Measurements from ENCODE around the gene GPER1. TPM values are rescaled to one million over a fixed set of nuclear protein-coding genes. Genes with fewer than 3 reads are reported as not detected.
"Not testable (repeated sequence)": the region's sequence is repeated elsewhere in the genome, so short reads cannot be mapped to it uniquely, and the experiment has no call there.

The GPER1 gene
- total and polyA plus RNA-seq, 4 donors, result 2.9 to 23.1 (median 7.4) TPM

GRCh38 chr7:1116383-1117008 is 28.6 kb downstream of the GPER1 start:
- not testable (repeated sequence) for H3K36me3 ChIP-seq (ENCODE audit: control insufficient read depth in 4 of 4, insufficient read depth in 3 of 4, low read depth in 1 of 4, low read length in 3 of 4); H3K27ac ChIP-seq (ENCODE audit: low read depth in 1 of 2, low read length in 2 of 2); H3K9me3 ChIP-seq (ENCODE audit: control insufficient read depth in 4 of 4, low read length in 3 of 4); H3K9ac ChIP-seq (ENCODE audit: low read depth in 1 of 2, low read length in 2 of 2); DNase-seq (ENCODE audit: low spot score); H3K4me1 ChIP-seq (ENCODE audit: control insufficient read depth in 4 of 4, insufficient read depth in 4 of 4, low read length in 3 of 4); H3K4me3 ChIP-seq (ENCODE audit: low read depth in 1 of 3, low read length in 3 of 3); H3K27me3 ChIP-seq (ENCODE audit: control insufficient read depth in 4 of 4, insufficient read depth in 4 of 4, low read length in 3 of 4)
- WGBS, result 98% methylated on average over 49 of the region's 49 CpGs

- H3K9ac ChIP-seq (ENCODE audit: low read depth in 1 of 2, low read length in 2 of 2), result no peak overlapping the region
- no peak for DNase-seq (ENCODE audit: low spot score)
- H3K9me3 ChIP-seq (ENCODE audit: control insufficient read depth in 4 of 4, low read length in 3 of 4), result no peaks in the 10 kb centered on the region
- WGBS, result 98% methylated on average over 38 of the region's 38 CpGs
- H3K27ac ChIP-seq (ENCODE audit: low read depth in 1 of 2, low read length in 2 of 2), result no peak overlapping the region
- no peaks in the 10 kb centered on the region for H3K4me1 ChIP-seq (ENCODE audit: control insufficient read depth in 4 of 4, insufficient read depth in 4 of 4, low read length in 3 of 4)
- H3K27me3 ChIP-seq (ENCODE audit: control insufficient read depth in 4 of 4, insufficient read depth in 4 of 4, low read length in 3 of 4), result no peaks in the 10 kb centered on the region
- H3K36me3 ChIP-seq (ENCODE audit: control insufficient read depth in 4 of 4, insufficient read depth in 3 of 4, low read depth in 1 of 4, low read length in 3 of 4), result no peaks in the 10 kb centered on the region
- no peak overlapping the region for H3K4me3 ChIP-seq (ENCODE audit: low read depth in 1 of 3, low read length in 3 of 3)
- TF ChIP-seq RXRA (IDR thresholded peaks at IDR 0.05) (no peak), ZBTB33 (IDR thresholded peaks at IDR 0.05) (no peak), MAX (IDR thresholded peaks at IDR 0.05) (no peak), CTCF (IDR thresholded peaks at IDR 0.05; ENCODE audit: low read depth, low read length, missing input control) (no peak), FOXA1 (IDR thresholded peaks at IDR 0.05) (no peak), REST (IDR thresholded peaks at IDR 0.05) (no peak), YY1 (IDR thresholded peaks at IDR 0.05) (no peak), TAF1 (conservative IDR thresholded peaks at IDR 0.05) (no peak), SP1 (IDR thresholded peaks at IDR 0.05) (no peak), NR2F2 (IDR thresholded peaks at IDR 0.05) (no peak), EGR1 (IDR thresholded peaks at IDR 0.05; ENCODE audit: low read depth in 2 of 2) (no peak), HNF4A (conservative IDR thresholded peaks at IDR 0.05) (no peak), GABPA (IDR thresholded peaks at IDR 0.05 in 1 of 2, conservative IDR thresholded peaks at IDR 0.05 in 1 of 2) (no peak), RAD21 (IDR thresholded peaks at IDR 0.05) (no peak), FOXA2 (IDR thresholded peaks at IDR 0.05) (no peak), JUND (IDR thresholded peaks at IDR 0.05) (no peak), HNF4G (IDR thresholded peaks at IDR 0.05) (no peak), ATF3 (IDR thresholded peaks at IDR 0.05) (no peak)
Observed at GRCh38 chr7:1117321-1117928, 29.5 kb downstream of the GPER1 start.
